ENCODE results near the gene CAPN2.

CAPN2 gene

GRCh38 chr1:223742856-223743517, 30.6 kb downstream of the CAPN2 start:
- H3K9ac ChIP-seq = no peak overlapping the region
- no peak for TF ChIP-seq CTCF (IDR thresholded peaks at IDR 0.05)

GRCh38 chr1:223745731-223746130, 33.4 kb downstream of the CAPN2 start:
- no peaks in the 10 kb centered on the region for H3K79me2 ChIP-seq
- H3K9ac ChIP-seq = no peak overlapping the region
- H3K9me3 ChIP-seq (ENCODE audit: control insufficient read depth, low read length) = no peaks in the 10 kb centered on the region
- no peak overlapping the region for H2AFZ ChIP-seq
- no peak for TF ChIP-seq CTCF (IDR thresholded peaks at IDR 0.05)
- no peak overlapping the region for H3K4me3 ChIP-seq (ENCODE audit: low read depth, low read length)
- H3K27ac ChIP-seq = no peak overlapping the region
- H3K4me2 ChIP-seq (ENCODE audit: low read length) = no peak overlapping the region
- no peaks in the 10 kb centered on the region for H3K27me3 ChIP-seq (ENCODE audit: control insufficient read depth, insufficient read depth, low read length)
- H3K4me1 ChIP-seq = peaks cover 1% of the 10 kb centered on the region
- H3K36me3 ChIP-seq (ENCODE audit: control insufficient read depth, insufficient read depth, low read length) = no peaks in the 10 kb centered on the region

More at GRCh38 chr1:223742856-223743517, 30.6 kb downstream of the CAPN2 start:
- H3K79me2 ChIP-seq = no peaks in the 10 kb centered on the region
- H2AFZ ChIP-seq = no peak overlapping the region
- no peak overlapping the region for H3K4me3 ChIP-seq (ENCODE audit: low read depth, low read length)
- no peak overlapping the region for H3K4me2 ChIP-seq (ENCODE audit: low read length)
- H3K27ac ChIP-seq = no peak overlapping the region
- H3K27me3 ChIP-seq (ENCODE audit: control insufficient read depth, insufficient read depth, low read length) = no peaks in the 10 kb centered on the region
- no peaks in the 10 kb centered on the region for H3K9me3 ChIP-seq (ENCODE audit: control insufficient read depth, low read length)
- peaks cover 9% of the 10 kb centered on the region for H3K4me1 ChIP-seq
- no peaks in the 10 kb centered on the region for H3K36me3 ChIP-seq (ENCODE audit: control insufficient read depth, insufficient read depth, low read length)

- Histone ChIP-seq H3K27me3 (ENCODE audit: control insufficient read depth, insufficient read depth, low read length) (no peaks in the 10 kb centered on the region), H3K4me3 (ENCODE audit: low read depth, low read length) (no peak overlapping the region), H3K9ac (no peak overlapping the region), H3K79me2 (no peaks in the 10 kb centered on the region), H3K9me3 (ENCODE audit: control insufficient read depth, low read length) (no peaks in the 10 kb centered on the region), H3K4me1 (no peaks in the 10 kb centered on the region), H2AFZ (no peak overlapping the region), H3K27ac (no peak overlapping the region), H3K4me2 (ENCODE audit: low read length) (no peak overlapping the region), H3K36me3 (ENCODE audit: control insufficient read depth, insufficient read depth, low read length) (no peaks in the 10 kb centered on the region)
- no peak for TF ChIP-seq CTCF (IDR thresholded peaks at IDR 0.05)
These were observed 35.5 kb downstream of the CAPN2 start for GRCh38 chr1:223747838-223748335.

GRCh38 chr1:223748405-223748772, 36.0 kb downstream of the CAPN2 start:
- H3K4me1 ChIP-seq = no peaks in the 10 kb centered on the region
- no peaks in the 10 kb centered on the region for H3K79me2 ChIP-seq
- no peaks in the 10 kb centered on the region for H3K36me3 ChIP-seq (ENCODE audit: control insufficient read depth, insufficient read depth, low read length)
- no peak for TF ChIP-seq CTCF (IDR thresholded peaks at IDR 0.05)
- no peak overlapping the region for H3K4me2 ChIP-seq (ENCODE audit: low read length)
- H3K9me3 ChIP-seq (ENCODE audit: control insufficient read depth, low read length) = no peaks in the 10 kb centered on the region
- H3K4me3 ChIP-seq (ENCODE audit: low read depth, low read length) = no peak overlapping the region
- H2AFZ ChIP-seq = no peak overlapping the region
- H3K27ac ChIP-seq = no peak overlapping the region
- no peaks in the 10 kb centered on the region for H3K27me3 ChIP-seq (ENCODE audit: control insufficient read depth, insufficient read depth, low read length)
- no peak overlapping the region for H3K9ac ChIP-seq

Measured in parathyroid adenoma (tissue), 2 donors.